ENCODE measurements around the gene COA6.
"Not testable (repeated sequence)": the region's sequence is repeated elsewhere in the genome, so short reads cannot be mapped to it uniquely, and the experiment has no call there.

COA6 gene

GRCh38 chr1:234371414-234371813 lies 1.8 kb upstream of the COA6 start:
- no peak for DNase-seq

GRCh38 chr1:234372011-234372757 lies 1.1 kb upstream of the COA6 start:
- no peak for DNase-seq

GRCh38 chr1:234373959-234374254 lies 651 bp downstream of the COA6 start:
- no peak for DNase-seq

- no peak for DNase-seq
Observed at GRCh38 chr1:234375672-234376071, 2.4 kb downstream of the COA6 start.

GRCh38 chr1:234379591-234380109 lies 6.4 kb downstream of the COA6 start:
- DNase-seq, result not testable (repeated sequence)

GRCh38 chr1:234381699-234382555 lies 8.7 kb downstream of the COA6 start:
- no peak for DNase-seq

GRCh38 chr1:234386122-234386521 lies 12.9 kb downstream of the COA6 start:
- DNase-seq, result no peak

GRCh38 chr1:234388094-234388493 lies 14.8 kb downstream of the COA6 start:
- DNase-seq, result no peak

- no peak for DNase-seq
Observed at GRCh38 chr1:234393190-234393589, 19.9 kb downstream of the COA6 start.

GRCh38 chr1:234395297-234395696 lies 22.0 kb downstream of the COA6 start:
- DNase-seq, result no peak

- DNase-seq, result no peak
Observed at GRCh38 chr1:234396092-234396491, 22.8 kb downstream of the COA6 start.

- DNase-seq, result no peak
Observed at GRCh38 chr1:234396871-234397270, 23.6 kb downstream of the COA6 start.

- DNase-seq, result no peak
Observed at GRCh38 chr1:234397732-234398131, 24.5 kb downstream of the COA6 start.

GRCh38 chr1:234398849-234399381 lies 25.7 kb downstream of the COA6 start:
- no peak for DNase-seq

GRCh38 chr1:234399515-234399914 lies 26.3 kb downstream of the COA6 start:
- DNase-seq, result not testable (repeated sequence)

- DNase-seq, result no peak
Observed at GRCh38 chr1:234400773-234401172, 27.5 kb downstream of the COA6 start.

- DNase-seq, result no peak
Observed at GRCh38 chr1:234401658-234402057, 28.4 kb downstream of the COA6 start.

- no peak for DNase-seq
Observed at GRCh38 chr1:234402939-234403338, 29.7 kb downstream of the COA6 start.

- DNase-seq, result no peak
Observed at GRCh38 chr1:234405676-234406075, 32.4 kb downstream of the COA6 start.

- no peak for DNase-seq
Observed at GRCh38 chr1:234406871-234407270, 33.6 kb downstream of the COA6 start.

- peak; percentile 39 for DNase-seq
Observed at GRCh38 chr1:234408757-234409156, 35.5 kb downstream of the COA6 start.

- DNase-seq, result no peak
Observed at GRCh38 chr1:234409328-234409727, 36.1 kb downstream of the COA6 start.

GRCh38 chr1:234412830-234413229 lies 39.6 kb downstream of the COA6 start:
- DNase-seq, result no peak

- DNase-seq, result no peak
Observed at GRCh38 chr1:234413485-234413884, 40.2 kb downstream of the COA6 start.

Data from effector CD4-positive, alpha-beta T cell (primary cell).